Trophoblast cell (in vitro differentiated cells and primary cell): ENCODE results near the gene KRT23.

ENCODE experiments used
- DNase-seq, 2 donors: peaks; one replicate each; pipeline ENCODE4 v3.0.0-alpha.2; 2016
- H2AFZ ChIP-seq: 2 replicates; pipeline ENCODE4 v1.6.1; 2013; ENCODE audit warnings: low read length, moderate library complexity, mild to moderate bottlenecking; ENCODE audit not compliant: insufficient read depth, poor library complexity
- H2AK5ac ChIP-seq: 2 replicates; pipeline ENCODE4 v1.6.1; 2013; ENCODE audit warnings: mild to moderate bottlenecking, low read length
- H2BK120ac ChIP-seq: 2 replicates; pipeline ENCODE4 v1.6.1; 2013; ENCODE audit warnings: low read length, mild to moderate bottlenecking, moderate library complexity; ENCODE audit not compliant: insufficient read depth, poor library complexity
- H2BK12ac ChIP-seq: 2 replicates; pipeline ENCODE4 v1.6.1; 2013; ENCODE audit warnings: mild to moderate bottlenecking, low read length, moderate library complexity
- H2BK5ac ChIP-seq: 2 replicates; pipeline ENCODE4 v1.6.1; 2013; ENCODE audit warnings: low read length, low read depth, moderate library complexity, mild to moderate bottlenecking; ENCODE audit not compliant: poor library complexity
- H3K14ac ChIP-seq: 2 replicates; pipeline ENCODE4 v1.6.1; 2013; ENCODE audit warnings: mild to moderate bottlenecking, low read length
- H3K18ac ChIP-seq: 2 replicates; pipeline ENCODE4 v1.6.1; 2013; ENCODE audit warnings: mild to moderate bottlenecking, low read length
- H3K23ac ChIP-seq: 2 replicates; pipeline ENCODE4 v1.6.1; 2013; ENCODE audit warnings: low read length
- H3K27ac ChIP-seq: 2 replicates; pipeline ENCODE4 v1.5.1; 2013; ENCODE audit warnings: low read depth, mild to moderate bottlenecking, inconsistent platforms, low read length, moderate library complexity
- H3K27me3 ChIP-seq: 2 replicates; pipeline ENCODE4 v1.6.1; 2013; ENCODE audit warnings: inconsistent platforms, mild to moderate bottlenecking, low read length, moderate library complexity; ENCODE audit not compliant: insufficient read depth
- H3K36me3 ChIP-seq, 2 experiments: 1 replicate in 1 of 2; 2 replicates in 1 of 2; pipeline ENCODE4 v1.6.1; 2013; ENCODE audit warnings: low read length in 2 of 2, mild to moderate bottlenecking in 2 of 2, moderate library complexity in 1 of 2; ENCODE audit not compliant: insufficient read depth in 2 of 2, control insufficient read depth in 1 of 2
- H3K4ac ChIP-seq: 2 replicates; pipeline ENCODE4 v1.6.1; 2013; ENCODE audit warnings: low read depth, mild to moderate bottlenecking, low read length, moderate library complexity
- H3K4me1 ChIP-seq, 2 experiments: 1 replicate in 1 of 2; 2 replicates in 1 of 2; pipeline ENCODE4 v1.6.1; 2013; ENCODE audit warnings: low read length in 2 of 2, mild to moderate bottlenecking in 2 of 2, moderate library complexity in 1 of 2; ENCODE audit not compliant: insufficient read depth in 2 of 2, control insufficient read depth in 1 of 2
- H3K4me2 ChIP-seq: 2 replicates; pipeline ENCODE4 v1.6.1; 2013; ENCODE audit warnings: inconsistent platforms, mild to moderate bottlenecking, low read length, moderate library complexity
- H3K4me3 ChIP-seq: 2 replicates; pipeline ENCODE4 v1.5.1; 2013; ENCODE audit warnings: mild to moderate bottlenecking, low read depth, low read length, inconsistent platforms
- H3K79me1 ChIP-seq: one replicate; pipeline ENCODE4 v1.6.1; 2013; ENCODE audit warnings: low read length
- H3K79me2 ChIP-seq: 2 replicates; pipeline ENCODE4 v1.6.1; 2013; ENCODE audit warnings: low read length, mild to moderate bottlenecking; ENCODE audit not compliant: control insufficient read depth, insufficient read depth, poor library complexity
- H3K9ac ChIP-seq: 2 replicates; pipeline ENCODE4 v1.6.1; 2013; ENCODE audit warnings: mild to moderate bottlenecking, low read length
- H3K9me3 ChIP-seq: 2 replicates; pipeline ENCODE4 v1.6.1; 2013; ENCODE audit warnings: low read depth, mild to moderate bottlenecking, control low read depth, inconsistent platforms, low read length; ENCODE audit not compliant: insufficient read depth
- H4K12ac ChIP-seq: 2 replicates; pipeline ENCODE4 v1.6.1; 2013; ENCODE audit warnings: low read depth, mild to moderate bottlenecking, low read length, moderate library complexity
- H4K8ac ChIP-seq: 2 replicates; pipeline ENCODE4 v1.6.1; 2013; ENCODE audit warnings: low read depth, mild to moderate bottlenecking, low read length, moderate library complexity
- H4K91ac ChIP-seq: one replicate; pipeline ENCODE4 v1.6.1; 2013; ENCODE audit warnings: low read depth, mild to moderate bottlenecking, low read length, moderate library complexity
- WGBS: extraction: QIAGEN DNeasy Blood & Tissue Kit; methylation state at CpG from one replicate; pipeline ENCODE4 v1.1.7; 2013; ENCODE audit warnings: missing lambda C conversion rate; ENCODE audit not compliant: insufficient read length, insufficient coverage; ENCODE audit errors: extremely low coverage; 5-methylcytosine and 5-hydroxymethylcytosine counted together

KRT23 gene

GRCh38 chr17:40956401-40957254 lies 19.2 kb upstream of the KRT23 start:
- H3K4me3 ChIP-seq, result no peak overlapping the region
- H3K4ac ChIP-seq, result no peak overlapping the region
- no peaks in the 10 kb centered on the region for H3K27me3 ChIP-seq
- H3K14ac ChIP-seq, result no peak overlapping the region
- no peak overlapping the region for H4K8ac ChIP-seq
- H3K9me3 ChIP-seq, result no peaks in the 10 kb centered on the region
- DNase-seq, result peak; percentile 32 to 76
- no peak overlapping the region for H2BK12ac ChIP-seq
- no peak overlapping the region for H4K91ac ChIP-seq
- H2AFZ ChIP-seq, result no peak overlapping the region
- no peak overlapping the region for H3K23ac ChIP-seq
- peaks cover 8% of the 10 kb centered on the region for H3K79me1 ChIP-seq
- H3K4me1 ChIP-seq, result peaks cover 7 to 14% of the 10 kb centered on the region in 2 experiments
- H3K9ac ChIP-seq, result no peak overlapping the region
- H3K79me2 ChIP-seq, result no peaks in the 10 kb centered on the region
- H3K36me3 ChIP-seq, result no peaks in the 10 kb centered on the region
- no peak overlapping the region for H2AK5ac ChIP-seq
- no peak overlapping the region for H3K27ac ChIP-seq
- no peak overlapping the region for H3K18ac ChIP-seq
- no CpG with 5 or more reads among the region's 8 CpGs for WGBS
- no peak overlapping the region for H2BK5ac ChIP-seq
- H4K12ac ChIP-seq, result no peak overlapping the region
- no peak overlapping the region for H2BK120ac ChIP-seq
- peak overlapping the region; percentile 29 for H3K4me2 ChIP-seq

GRCh38 chr17:40953881-40954280 lies 16.4 kb upstream of the KRT23 start:
- Histone ChIP-seq H3K27ac (no peak overlapping the region), H3K4me1 (peaks cover 7 to 9% of the 10 kb centered on the region in 2 experiments), H4K12ac (no peak overlapping the region), H4K91ac (no peak overlapping the region), H2BK5ac (no peak overlapping the region), H3K14ac (no peak overlapping the region), H2BK12ac (no peak overlapping the region), H2BK120ac (no peak overlapping the region), H2AFZ (no peak overlapping the region), H3K79me1 (peaks cover 8% of the 10 kb centered on the region), H4K8ac (no peak overlapping the region), H3K4ac (no peak overlapping the region), H3K9me3 (no peaks in the 10 kb centered on the region), H3K9ac (no peak overlapping the region), H3K4me2 (no peak overlapping the region), H3K4me3 (no peak overlapping the region), H3K36me3 (no peaks in the 10 kb centered on the region), H3K79me2 (no peaks in the 10 kb centered on the region), H3K27me3 (no peaks in the 10 kb centered on the region), H3K18ac (no peak overlapping the region), H3K23ac (no peak overlapping the region), H2AK5ac (no peak overlapping the region)
- no CpG with 5 or more reads among the region's 2 CpGs for WGBS
- peak; percentile 77 to 99 for DNase-seq

GRCh38 chr17:40952661-40953060 lies 15.2 kb upstream of the KRT23 start:
- H3K79me2 ChIP-seq, result no peaks in the 10 kb centered on the region
- no peak overlapping the region for H2BK12ac ChIP-seq
- peak; percentile 33 to 86 for DNase-seq
- H3K14ac ChIP-seq, result no peak overlapping the region
- no peaks in the 10 kb centered on the region for H3K9me3 ChIP-seq
- no peak overlapping the region for H4K91ac ChIP-seq
- no peak overlapping the region for H3K23ac ChIP-seq
- no peak overlapping the region for H3K9ac ChIP-seq
- no peak overlapping the region for H3K4ac ChIP-seq
- peaks cover 4% of the 10 kb centered on the region for H3K79me1 ChIP-seq
- peaks cover 3 to 5% of the 10 kb centered on the region in 2 experiments for H3K4me1 ChIP-seq
- H3K4me3 ChIP-seq, result no peak overlapping the region
- no peak overlapping the region for H2BK120ac ChIP-seq
- no peaks in the 10 kb centered on the region for H3K36me3 ChIP-seq
- no peak overlapping the region for H3K18ac ChIP-seq
- H3K27me3 ChIP-seq, result no peaks in the 10 kb centered on the region
- H2AK5ac ChIP-seq, result no peak overlapping the region
- H3K4me2 ChIP-seq, result no peak overlapping the region
- H2BK5ac ChIP-seq, result no peak overlapping the region
- no peak overlapping the region for H2AFZ ChIP-seq
- H4K8ac ChIP-seq, result no peak overlapping the region
- no peak overlapping the region for H4K12ac ChIP-seq
- no peak overlapping the region for H3K27ac ChIP-seq
- no CpG with 5 or more reads among the region's 1 CpG for WGBS

- no peak overlapping the region for H2BK120ac ChIP-seq
These were observed 14.7 kb upstream of the KRT23 start for GRCh38 chr17:40952154-40952553.

More at GRCh38 chr17:40952154-40952553, 14.7 kb upstream of the KRT23 start:
- H3K36me3 ChIP-seq, result no peaks in the 10 kb centered on the region
- WGBS, result no CpG with 5 or more reads among the region's 2 CpGs
- no peak overlapping the region for H4K91ac ChIP-seq
- H3K9me3 ChIP-seq, result no peaks in the 10 kb centered on the region
- no peak overlapping the region for H3K18ac ChIP-seq
- no peak overlapping the region for H2BK5ac ChIP-seq
- no peak overlapping the region for H2BK12ac ChIP-seq
- H4K12ac ChIP-seq, result no peak overlapping the region
- no peaks in the 10 kb centered on the region for H3K79me2 ChIP-seq
- no peak overlapping the region for H3K23ac ChIP-seq
- no peak for DNase-seq
- no peak overlapping the region for H3K4me2 ChIP-seq
- peaks cover 4% of the 10 kb centered on the region for H3K79me1 ChIP-seq
- no peaks in the 10 kb centered on the region for H3K27me3 ChIP-seq
- no peak overlapping the region for H3K14ac ChIP-seq
- no peak overlapping the region for H3K9ac ChIP-seq
- peaks cover 3 to 5% of the 10 kb centered on the region in 2 experiments for H3K4me1 ChIP-seq
- no peak overlapping the region for H2AFZ ChIP-seq
- no peak overlapping the region for H3K27ac ChIP-seq
- no peak overlapping the region for H4K8ac ChIP-seq
- no peak overlapping the region for H3K4me3 ChIP-seq
- no peak overlapping the region for H2AK5ac ChIP-seq
- no peak overlapping the region for H3K4ac ChIP-seq
